Body of pancreas (tissue), 4 donors: Measurements from ENCODE around the gene PLCB1.

Experiments used
- POLR2A ChIP-seq, 3 donors: fragments of 450-650 bp; IDR thresholded peaks; one replicate each; pipeline ENCODE4 v1.6.1; 2016; ENCODE audit warnings: antibody characterized with exemption in 3 of 3, mild to moderate bottlenecking in 2 of 3
- TF ChIP-seq, protein P1 (sequence below), 7 experiments: fragments of 450-650 bp in 4 of 7; fragments of 200-600 bp in 3 of 7; sonication (generic) in 3 of 7; IDR thresholded peaks; one replicate each; pipeline ENCODE4 v1.5.1; 2016 to 2019; ENCODE audit warnings: antibody characterized with exemption in 7 of 7

DNA sequence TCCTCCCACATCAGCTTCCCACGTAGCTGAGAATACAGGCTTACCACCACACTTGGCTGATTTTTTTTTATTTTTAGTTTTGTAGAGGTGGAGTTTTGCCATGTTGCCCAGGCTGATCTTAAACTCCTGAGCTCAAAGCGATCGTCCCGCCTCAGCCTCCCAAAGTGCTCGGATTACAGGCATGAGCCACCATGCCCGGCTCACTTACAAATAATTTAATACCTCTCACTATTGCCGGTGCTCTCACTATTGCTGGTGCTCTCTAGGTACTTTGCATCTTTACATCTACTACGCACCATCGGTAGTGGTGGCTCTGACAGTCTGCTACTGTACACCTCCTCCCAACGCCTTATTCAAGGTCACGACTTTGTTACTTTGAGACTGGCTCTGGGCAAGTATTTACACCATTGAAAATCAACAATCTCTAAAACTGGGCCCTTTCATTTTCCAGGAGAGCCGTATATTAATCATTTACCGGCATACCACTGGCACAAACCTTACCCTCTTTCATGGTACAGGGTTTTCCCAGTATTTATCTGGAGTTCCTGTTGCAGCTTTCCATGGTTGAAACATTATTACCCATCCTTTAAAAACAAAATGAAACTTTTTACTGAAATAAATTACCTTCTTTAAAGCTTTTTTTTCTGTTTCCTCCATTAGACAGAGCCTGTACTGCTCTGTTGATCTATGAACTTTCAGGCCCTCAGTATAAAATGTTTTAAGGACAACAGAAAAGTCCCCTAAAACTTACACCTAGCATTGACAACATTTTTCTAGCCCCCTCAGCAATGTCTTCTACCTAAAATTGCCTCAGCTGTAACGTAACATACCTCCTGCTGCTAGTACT is 677.3 kb downstream of the PLCB1 start:
- TF ChIP-seq, protein P1, sequence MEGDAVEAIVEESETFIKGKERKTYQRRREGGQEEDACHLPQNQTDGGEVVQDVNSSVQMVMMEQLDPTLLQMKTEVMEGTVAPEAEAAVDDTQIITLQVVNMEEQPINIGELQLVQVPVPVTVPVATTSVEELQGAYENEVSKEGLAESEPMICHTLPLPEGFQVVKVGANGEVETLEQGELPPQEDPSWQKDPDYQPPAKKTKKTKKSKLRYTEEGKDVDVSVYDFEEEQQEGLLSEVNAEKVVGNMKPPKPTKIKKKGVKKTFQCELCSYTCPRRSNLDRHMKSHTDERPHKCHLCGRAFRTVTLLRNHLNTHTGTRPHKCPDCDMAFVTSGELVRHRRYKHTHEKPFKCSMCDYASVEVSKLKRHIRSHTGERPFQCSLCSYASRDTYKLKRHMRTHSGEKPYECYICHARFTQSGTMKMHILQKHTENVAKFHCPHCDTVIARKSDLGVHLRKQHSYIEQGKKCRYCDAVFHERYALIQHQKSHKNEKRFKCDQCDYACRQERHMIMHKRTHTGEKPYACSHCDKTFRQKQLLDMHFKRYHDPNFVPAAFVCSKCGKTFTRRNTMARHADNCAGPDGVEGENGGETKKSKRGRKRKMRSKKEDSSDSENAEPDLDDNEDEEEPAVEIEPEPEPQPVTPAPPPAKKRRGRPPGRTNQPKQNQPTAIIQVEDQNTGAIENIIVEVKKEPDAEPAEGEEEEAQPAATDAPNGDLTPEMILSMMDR (IDR thresholded peaks at IDR 0.05), result no peak
- TF ChIP-seq POLR2A (IDR thresholded peaks at IDR 0.05), result no peak
